Ovary (tissue), 3 donors: ENCODE data around the gene ZHX3.

Experiments used
- CTCF ChIP-seq, 3 donors: fragments of 450-650 bp in 2 of 3; fragments of 200-600 bp in 1 of 3; IDR thresholded peaks; one replicate each; pipeline versions ENCODE4 v1.5.1 to v1.8.0; 2016 to 2022; ENCODE audit warnings: antibody characterized with exemption in 3 of 3, mild to moderate bottlenecking in 1 of 3
- EP300 ChIP-seq: sonication (generic); formaldehyde crosslinking; IDR thresholded peaks from one replicate; pipeline ENCODE4 v1.6.1; 2017; ENCODE audit warnings: antibody characterized with exemption
- POLR2A ChIP-seq: fragments of 450-650 bp; IDR thresholded peaks from one replicate; pipeline ENCODE4 v1.6.1; 2017; ENCODE audit warnings: antibody characterized with exemption, mild to moderate bottlenecking, moderate library complexity
- donor health status: DM: no; HTN: no; CAD: no.

DNA sequence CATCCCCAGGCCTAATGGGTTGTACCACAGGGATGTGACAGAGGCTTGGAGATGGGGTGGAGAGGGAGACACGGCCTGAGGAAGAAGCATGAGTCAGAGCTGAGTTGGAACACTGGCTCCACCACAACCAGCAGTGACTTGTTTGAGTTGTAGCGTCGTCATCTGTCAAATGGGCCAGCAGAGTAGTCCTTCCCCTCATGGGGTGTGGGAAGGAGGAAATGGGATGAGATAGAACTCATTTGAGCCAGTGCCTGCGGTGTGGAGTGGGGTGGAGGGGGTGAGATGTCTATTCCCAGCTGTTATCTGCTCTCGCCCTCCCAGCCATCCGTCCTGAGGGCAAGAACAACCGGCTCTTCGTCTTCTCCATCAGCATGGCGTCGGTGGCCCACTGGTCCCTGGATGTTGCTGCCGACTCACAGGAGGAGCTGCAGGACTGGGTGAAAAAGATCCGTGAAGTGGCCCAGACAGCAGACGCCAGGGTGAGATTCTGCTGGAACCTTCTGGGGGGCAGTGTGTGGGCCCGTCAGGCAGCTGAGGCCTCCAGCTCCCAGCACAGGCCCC, 147.7 kb downstream of the ZHX3 start:
- TF ChIP-seq POLR2A = no peak
- no peak for TF ChIP-seq CTCF (IDR thresholded peaks at IDR 0.05)
- no peak for TF ChIP-seq EP300
